GM18858 (cell line): ENCODE measurements around the gene OR5A1.
"Not testable (repeated sequence)": the region's sequence is repeated elsewhere in the genome, so short reads cannot be mapped to it uniquely, and the experiment has no call there.

ENCODE experiments used
- ATAC-seq: cut with Tn5 transposase; IDR thresholded peaks from one replicate; pipeline ENCODE4 v1.9.1; 2021; ENCODE audit not compliant: unreplicated experiment

Gene OR5A1

DNA sequence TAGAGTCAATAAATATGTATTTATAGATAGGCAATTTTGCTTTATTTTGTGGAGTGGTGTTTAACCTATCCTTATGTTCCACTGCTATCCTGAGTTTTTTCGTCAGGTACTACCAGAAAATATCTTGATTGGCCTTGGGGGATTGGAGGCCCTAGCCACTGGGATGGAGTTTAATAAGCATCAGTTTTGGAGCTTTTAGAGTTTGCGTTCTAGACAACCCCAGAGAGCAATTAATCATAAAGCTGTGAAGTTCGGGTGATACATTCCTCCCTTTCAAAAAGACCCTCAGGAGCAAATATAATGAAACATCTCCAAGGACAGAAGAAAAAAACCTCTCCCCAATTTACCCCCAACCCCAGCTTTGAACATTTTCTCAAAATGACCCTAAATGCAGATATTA is at the start of gene OR5A1:
Gene OR5A1 (plus strand): TSS at position 301 of the 400 bp plus-strand sequence. CDS start 6,700 bp downstream, outside the sequence.
- no peak for ATAC-seq

DNA sequence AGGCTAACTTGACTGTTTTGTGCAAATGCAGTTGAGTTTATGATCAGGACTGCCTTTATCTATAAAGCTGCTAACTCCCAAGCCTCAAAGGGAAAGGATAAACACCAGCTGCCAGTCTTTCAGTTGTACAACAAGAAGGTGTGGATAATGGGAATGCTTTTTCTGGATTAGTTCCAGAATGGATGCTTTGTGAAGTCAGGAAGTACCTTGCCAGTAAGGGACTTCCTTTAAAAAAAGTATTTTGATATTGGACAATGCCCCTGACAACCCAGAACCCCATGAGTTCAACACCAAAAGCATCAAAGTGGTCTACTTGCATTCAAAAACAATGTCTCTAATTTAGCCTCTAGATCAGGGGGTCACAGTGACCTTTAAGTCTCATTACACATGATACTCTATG is 42.1 kb upstream of the OR5A1 start:
- ATAC-seq: no peak

- ATAC-seq: no peak
Measured at GRCh38 chr11:59400461-59401261, 35.6 kb upstream of the OR5A1 start.

- no peak for ATAC-seq
Measured at GRCh38 chr11:59401262-59401552, 35.1 kb upstream of the OR5A1 start.

- no peak for ATAC-seq
Measured at GRCh38 chr11:59403546-59403945, 32.7 kb upstream of the OR5A1 start.

DNA sequence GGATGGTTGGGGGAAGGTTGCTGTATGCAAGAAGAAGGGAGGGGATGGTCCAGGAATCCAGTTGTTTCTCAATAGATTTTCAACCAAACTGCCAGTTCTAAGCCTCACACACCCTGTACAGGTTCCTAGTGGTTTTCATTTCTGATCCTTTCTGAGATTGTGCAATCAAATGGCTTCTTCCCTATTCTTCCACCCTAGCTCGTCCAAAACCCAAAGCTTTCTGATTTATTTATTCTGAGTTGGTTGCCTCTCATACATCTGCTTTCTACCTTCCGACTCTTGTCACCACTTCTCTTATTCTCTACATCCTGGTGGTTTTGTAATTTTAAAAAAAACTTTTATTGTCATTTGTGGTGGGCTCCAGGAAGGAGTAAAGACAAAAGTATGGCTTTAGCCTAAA is 22.6 kb upstream of the OR5A1 start:
- ATAC-seq: no peak

DNA sequence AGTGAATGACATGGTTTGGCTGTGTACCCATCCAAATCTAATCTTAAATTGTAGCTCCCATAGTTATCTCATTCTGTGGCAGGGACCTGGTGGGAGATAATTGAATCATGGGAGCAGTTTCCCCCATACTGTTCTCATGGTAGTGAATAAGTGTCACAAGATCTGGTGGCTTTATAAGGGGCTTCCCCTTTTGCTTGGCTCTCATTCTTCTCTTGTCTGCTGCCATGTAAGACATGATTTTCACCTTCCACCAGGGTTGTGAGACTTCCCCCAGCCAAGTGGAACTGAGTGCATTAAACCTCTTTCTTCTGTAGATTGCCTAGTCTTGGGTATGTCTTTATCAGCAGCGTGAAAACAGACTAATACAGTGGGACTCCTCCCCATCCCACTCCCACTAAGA is 21.2 kb upstream of the OR5A1 start:
- ATAC-seq: no peak

DNA sequence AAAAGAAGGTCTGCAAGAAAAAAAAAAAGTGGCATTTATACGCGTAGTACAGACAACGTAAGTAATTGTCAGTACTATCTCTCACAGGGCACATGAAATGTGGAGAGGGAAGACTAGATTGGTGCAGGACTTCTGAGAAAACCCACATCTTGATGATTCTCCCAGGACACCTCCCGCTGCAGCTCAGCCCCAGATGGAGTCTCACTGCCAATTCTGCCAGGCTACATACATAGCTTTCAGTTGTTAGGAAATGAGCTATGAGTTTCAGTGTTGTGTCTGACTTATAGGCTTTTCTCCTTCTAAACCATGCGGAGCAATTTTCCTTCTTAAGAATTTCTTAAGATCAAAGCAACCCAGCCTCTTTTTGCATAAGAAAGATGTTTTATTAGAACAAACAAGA is 19.7 kb upstream of the OR5A1 start:
- ATAC-seq: no peak

DNA sequence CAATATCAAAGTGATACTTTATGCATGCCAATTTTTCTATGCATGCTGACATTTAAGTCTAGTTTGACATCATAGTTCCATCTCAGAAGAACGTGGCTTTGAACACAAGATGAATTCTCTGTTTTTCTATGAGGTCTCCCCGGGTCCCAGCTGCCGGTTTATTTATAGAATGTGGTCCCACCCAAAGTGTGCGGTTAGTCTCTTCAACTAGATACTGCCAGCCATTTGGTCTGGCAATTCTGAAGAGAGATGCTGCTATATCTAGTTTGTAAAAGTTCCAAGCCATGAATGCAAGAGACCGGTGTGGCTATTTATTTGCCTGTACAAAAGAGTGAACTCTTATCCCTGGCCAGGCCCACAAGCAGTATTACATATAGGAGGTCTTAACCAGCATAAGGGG is 19.2 kb upstream of the OR5A1 start:
- ATAC-seq: no peak

DNA sequence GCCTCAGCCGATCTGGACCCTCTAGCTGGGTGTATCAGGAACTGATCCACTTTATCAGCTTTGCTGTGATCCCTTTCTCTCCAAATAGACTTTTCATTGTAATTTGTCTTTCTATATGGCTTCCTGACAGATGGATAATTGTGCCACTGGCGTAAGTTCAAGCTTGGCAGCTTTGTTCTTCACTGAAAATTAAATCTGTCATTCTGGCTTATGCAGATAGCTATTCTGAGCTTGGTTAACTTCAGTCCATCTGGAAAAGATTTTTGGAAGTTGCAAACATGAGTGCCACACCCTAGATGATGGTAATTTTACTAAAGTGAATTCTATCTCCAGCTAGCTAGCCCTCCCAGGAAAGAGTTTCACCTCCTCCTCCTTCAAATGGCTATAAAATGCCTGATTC is 18.1 kb upstream of the OR5A1 start:
- no peak for ATAC-seq

DNA sequence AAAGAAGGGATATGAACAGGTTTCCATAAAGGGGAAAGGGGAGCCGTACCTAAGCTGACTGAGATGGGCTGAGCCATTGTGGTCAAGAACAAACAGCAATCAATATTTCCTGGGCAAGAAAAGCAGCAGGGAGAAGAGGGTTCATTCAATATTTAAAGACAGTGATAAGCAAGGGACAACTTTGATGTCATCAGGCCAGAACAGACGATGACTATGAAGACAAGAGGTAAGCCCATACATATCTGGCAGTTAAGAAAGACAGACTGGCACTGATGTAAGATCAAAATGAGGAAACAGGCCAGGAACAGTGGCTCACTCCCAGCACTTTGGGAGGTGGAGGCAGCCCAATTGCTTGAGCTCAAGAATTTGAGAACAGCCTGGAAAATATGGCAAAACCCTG is 12.4 kb upstream of the OR5A1 start:
- ATAC-seq: no peak

DNA sequence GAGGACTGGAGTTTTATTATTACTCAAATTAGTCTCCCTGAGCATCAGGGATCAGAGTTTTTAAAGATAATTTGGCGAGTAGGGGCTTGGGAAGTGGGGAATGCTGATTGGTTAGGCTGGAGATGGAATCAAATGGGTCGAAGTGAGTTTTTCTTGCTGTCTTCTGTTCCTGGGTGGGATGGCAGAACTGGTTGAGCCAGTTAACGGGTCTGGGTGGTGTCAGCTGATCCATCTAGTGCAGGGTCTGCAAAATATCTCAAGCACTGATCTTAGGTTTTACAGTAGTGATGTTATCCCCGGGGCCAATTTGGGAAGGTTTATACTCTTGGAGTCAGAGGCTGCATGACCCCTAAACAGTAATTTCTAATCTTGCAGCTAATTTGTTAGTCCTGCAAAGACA is 11.1 kb upstream of the OR5A1 start:
- no peak for ATAC-seq

DNA sequence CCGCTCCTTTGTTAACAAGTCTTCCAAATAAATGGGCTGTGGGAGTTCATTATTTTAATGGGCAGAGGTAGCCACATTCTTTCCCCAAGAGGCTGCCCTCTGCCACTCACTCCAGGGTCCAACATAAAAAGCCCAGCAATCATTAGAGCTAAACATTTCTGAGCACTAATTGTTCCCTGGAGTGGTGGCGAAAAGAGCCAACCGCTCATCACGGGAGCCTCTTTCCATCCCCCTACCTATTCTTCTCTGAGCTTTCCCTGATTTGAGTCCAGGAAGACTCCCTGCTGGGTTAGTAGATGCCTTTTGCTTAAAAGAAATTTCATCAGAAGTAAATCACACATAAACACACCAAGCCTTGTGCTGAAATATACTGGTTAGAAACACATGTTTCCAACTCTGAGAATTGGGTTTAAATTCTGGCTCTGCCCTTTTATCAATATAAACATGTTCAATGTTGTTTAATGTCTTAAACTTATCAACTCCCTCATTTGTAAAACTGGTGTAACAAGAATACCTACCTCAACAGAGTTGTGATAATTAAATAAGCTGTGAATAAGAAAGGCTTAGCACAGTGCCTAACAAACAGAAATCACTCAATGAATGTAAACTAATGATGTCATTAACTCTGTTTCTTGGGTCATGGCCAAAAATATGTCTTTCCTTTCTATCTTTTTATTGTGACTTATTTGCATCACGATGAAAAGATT is 9.8 kb upstream of the OR5A1 start, which contains the start of gene OR5A2:
Gene OR5A2 (minus strand): TSS at position 53 of the 707 bp plus-strand sequence. CDS start 3,460 bp downstream, outside the sequence.
- no peak for ATAC-seq

DNA sequence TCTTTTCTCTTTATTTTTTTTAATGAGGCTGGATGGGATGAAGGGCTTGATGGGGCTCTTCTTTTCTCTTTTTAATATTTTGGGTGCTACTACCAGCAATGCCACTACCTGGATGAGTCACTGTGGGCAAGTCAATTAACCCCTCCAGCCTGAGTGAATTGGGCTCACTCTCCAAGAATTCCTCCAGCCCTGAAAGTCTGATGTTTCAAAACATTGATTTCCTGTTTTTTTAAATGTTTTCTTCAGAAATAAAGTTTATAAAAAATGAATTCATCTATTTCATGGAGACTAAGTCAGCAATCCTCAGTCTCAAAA is 9.2 kb upstream of the OR5A1 start:
- ATAC-seq: no peak

GRCh38 chr11:59429924-59430516 is 6.2 kb upstream of the OR5A1 start:
- ATAC-seq: peak; percentile 79

- no peak for ATAC-seq
Measured at GRCh38 chr11:59437770-59438169, 1.5 kb downstream of the OR5A1 start.

DNA sequence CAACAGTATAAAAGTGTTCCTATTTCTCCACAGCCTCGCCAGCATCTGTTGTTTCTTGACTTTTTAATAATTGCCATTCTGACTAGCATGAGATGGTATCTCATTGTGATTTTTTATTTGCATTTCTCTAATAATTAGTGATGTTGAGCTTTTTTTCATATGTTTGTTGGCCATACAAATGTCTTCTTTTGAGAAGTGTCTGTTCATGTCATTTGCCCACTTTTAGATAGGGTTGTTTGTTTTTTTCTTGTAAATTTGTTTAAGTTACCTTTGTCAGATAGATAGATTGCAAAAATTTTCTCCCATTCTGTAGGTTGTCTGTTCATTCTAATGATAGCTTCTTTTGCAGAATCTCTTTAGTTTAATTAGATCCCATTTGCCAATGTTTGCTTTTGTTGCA is 9.4 kb downstream of the OR5A1 start:
- ATAC-seq: not testable (repeated sequence)

DNA sequence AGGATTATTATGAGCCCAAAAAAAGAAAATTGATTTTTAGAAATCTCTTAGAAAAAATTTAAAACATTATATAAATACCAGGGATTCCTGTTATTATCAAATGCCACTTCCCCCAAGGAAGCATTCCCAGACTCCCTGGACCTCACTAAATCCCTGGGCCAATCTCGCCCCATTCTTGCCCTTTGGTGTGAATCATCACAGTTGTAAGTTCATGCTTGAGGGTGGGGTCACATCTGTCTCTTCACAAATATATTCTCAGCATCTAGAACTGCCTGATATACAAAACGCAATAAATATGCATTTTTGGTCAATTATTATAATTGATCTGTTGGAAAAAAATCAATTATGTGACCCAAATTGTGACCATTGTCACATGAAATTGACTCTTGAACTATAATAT is 12.2 kb downstream of the OR5A1 start:
- ATAC-seq: no peak

- ATAC-seq: no peak
Measured at GRCh38 chr11:59456661-59457060, 20.4 kb downstream of the OR5A1 start, which contains the start of gene OR4D6. Gene OR4D6 (plus strand): TSS chr11:59456961. CDS start chr11:59456961, 0 bp downstream.

- ATAC-seq: no peak
Measured at GRCh38 chr11:59459916-59460315, 23.6 kb downstream of the OR5A1 start.

DNA sequence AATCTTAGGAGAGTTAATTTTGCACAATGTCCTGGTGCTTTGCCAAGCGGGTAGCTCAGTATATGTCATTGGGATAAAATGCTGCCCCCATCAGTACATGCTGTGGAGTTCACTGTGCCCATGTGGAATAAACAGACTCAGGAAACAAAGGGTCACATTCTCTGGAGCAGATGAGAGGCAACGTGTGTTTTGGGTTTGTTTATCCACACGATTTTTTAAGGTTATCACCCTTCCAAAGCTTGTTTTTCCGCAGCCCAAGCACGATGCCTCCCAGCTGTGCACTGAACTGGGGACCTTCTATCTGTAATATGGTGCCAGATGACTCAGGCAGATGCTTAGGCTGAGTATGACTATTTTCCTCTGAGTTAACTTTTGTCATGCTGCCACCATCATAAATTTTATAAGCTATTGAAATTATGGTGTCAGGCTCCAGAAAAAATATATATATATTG is 26.9 kb downstream of the OR5A1 start:
- no peak for ATAC-seq

DNA sequence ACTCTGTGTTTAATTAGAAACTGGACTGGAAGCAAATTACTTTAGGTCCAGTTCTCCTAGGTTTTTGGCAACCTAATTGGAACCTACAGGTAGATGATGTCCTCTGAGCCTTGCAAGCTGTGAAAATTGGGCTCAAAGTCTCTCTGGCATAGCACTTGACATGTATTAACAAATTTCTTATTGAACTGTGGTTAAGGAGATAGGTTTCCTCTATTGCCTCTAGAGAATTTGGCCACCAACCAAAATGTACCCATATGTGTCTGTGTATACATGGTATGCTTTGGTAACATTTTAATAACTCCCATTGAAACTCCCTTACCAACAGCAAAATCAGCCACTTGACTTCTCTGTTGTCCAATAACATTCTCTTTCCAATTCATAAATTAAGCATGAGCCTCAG is 36.7 kb downstream of the OR5A1 start, which contains the start of gene OR4D10:
Gene OR4D10 (plus strand): TSS at position 301 of the 400 bp plus-strand sequence. CDS start 4,115 bp downstream, outside the sequence.
- no peak for ATAC-seq
